ENCODE data around the gene FIZ1.

GRCh38 chr19:55581823-55582223 lies 17.5 kb downstream of the FIZ1 start:
- TF ChIP-seq SP1 (IDR thresholded peaks at IDR 0.05), result no peak
- no peak for TF ChIP-seq TARDBP (IDR thresholded peaks at IDR 0.05)
- no peak for TF ChIP-seq ARNT (IDR thresholded peaks at IDR 0.05)
- no peak for TF ChIP-seq NFRKB (IDR thresholded peaks at IDR 0.05)
- TF ChIP-seq ZNF384 (IDR thresholded peaks at IDR 0.05), result no peak

All from HEK293T (cell line).